Loucy (cell line): ENCODE measurements around the gene BCAS1.
A peak's percentile ranks its signal among the peaks of the same experiment; 100 is the strongest.

Source experiments
- H2AFZ ChIP-seq: fragments of 200-600 bp; sonication (generic); 2 replicates; pipeline ENCODE4 v1.6.0; 2016; ENCODE audit warnings: antibody characterized with exemption, mild to moderate bottlenecking, low read length, moderate library complexity
- H3F3A ChIP-seq: fragments of 200-600 bp; 2 replicates; pipeline ENCODE4 v1.6.0; 2016; ENCODE audit warnings: antibody characterized with exemption, low read depth, mild to moderate bottlenecking
- H3K27me3 ChIP-seq: fragments of 200-600 bp; sonication (generic); 2 replicates; pipeline ENCODE4 v1.6.1; 2014; ENCODE audit warnings: low read length, mild to moderate bottlenecking; ENCODE audit not compliant: insufficient read depth, poor library complexity, severe bottlenecking
- H3K36me3 ChIP-seq: fragments of 200-600 bp; sonication (generic); 2 replicates; pipeline ENCODE4 v1.6.1; 2016; ENCODE audit warnings: low read length; ENCODE audit not compliant: insufficient read depth
- H3K4me1 ChIP-seq: fragments of 200-600 bp; sonication (generic); 2 replicates; pipeline ENCODE4 v1.5.1; 2014; ENCODE audit warnings: low read length, mild to moderate bottlenecking; ENCODE audit not compliant: insufficient read depth, poor library complexity, severe bottlenecking
- H3K4me2 ChIP-seq: fragments of 200-600 bp; sonication (generic); 2 replicates; pipeline ENCODE4 v1.6.0; 2014; ENCODE audit warnings: antibody characterized with exemption, low read length, low read depth, mild to moderate bottlenecking; ENCODE audit not compliant: poor library complexity, severe bottlenecking
- H3K4me3 ChIP-seq: fragments of 200-600 bp; sonication (generic); 2 replicates; pipeline ENCODE4 v1.5.1; 2014; ENCODE audit warnings: low read length, mild to moderate bottlenecking, mixed read lengths; ENCODE audit not compliant: poor library complexity, severe bottlenecking
- H3K79me2 ChIP-seq: fragments of 200-600 bp; sonication (generic); 2 replicates; pipeline ENCODE4 v1.6.1; 2014; ENCODE audit warnings: low read length; ENCODE audit not compliant: insufficient read depth
- H3K9ac ChIP-seq: fragments of 200-600 bp; sonication (generic); 2 replicates; pipeline ENCODE4 v1.6.0; 2014; ENCODE audit warnings: mild to moderate bottlenecking, low read depth, low read length, moderate library complexity; ENCODE audit not compliant: poor library complexity, severe bottlenecking
- H3K9me2 ChIP-seq: fragments of 200-600 bp; sonication (generic); replicated peaks from 2 replicates; pipeline ENCODE4 v1.6.1; 2016; ENCODE audit warnings: low read depth, low read length, mixed read lengths
- H3K9me3 ChIP-seq: fragments of 200-600 bp; sonication (generic); 2 replicates; pipeline ENCODE4 v1.6.1; 2014; ENCODE audit warnings: mild to moderate bottlenecking, antibody characterized with exemption, low read length, low read depth; ENCODE audit not compliant: insufficient read depth
- H4K20me1 ChIP-seq: fragments of 200-600 bp; sonication (generic); 2 replicates; pipeline ENCODE4 v1.6.0; 2014; ENCODE audit warnings: antibody characterized with exemption, low read length, mild to moderate bottlenecking; ENCODE audit not compliant: insufficient read depth, poor library complexity, severe bottlenecking
- EZH2phosphoT487 ChIP-seq: fragments of 200-600 bp; IDR thresholded peaks from 2 replicates; pipeline ENCODE4 v1.6.1; 2018; ENCODE audit warnings: antibody characterized with exemption, mild to moderate bottlenecking, moderate library complexity, borderline replicate concordance
- TF ChIP-seq, protein P1 (sequence below): fragments of 200-600 bp; sonication (generic); conservative IDR thresholded peaks from 2 replicates; pipeline ENCODE4 v1.5.1; 2014; ENCODE audit warnings: mild to moderate bottlenecking, antibody characterized with exemption, low read length

BCAS1 gene

GRCh38 chr20:54059691-54060364 lies 10.6 kb downstream of the BCAS1 start:
- Histone ChIP-seq H3K9me2 (no peaks in the 10 kb centered on the region), H3F3A (no peaks in the 10 kb centered on the region; the same call in 1 of the 2 replicates), H3K9me3 (no peaks in the 10 kb centered on the region), H3K27me3 (no peaks in the 10 kb centered on the region), H3K4me1 (peaks cover 4% of the 10 kb centered on the region), H3K9ac (no peak overlapping the region), H2AFZ (no peak overlapping the region), H3K36me3 (no peaks in the 10 kb centered on the region), H3K4me2 (no peak overlapping the region), H3K4me3 (no peak overlapping the region), H4K20me1 (no peaks in the 10 kb centered on the region), H3K79me2 (no peaks in the 10 kb centered on the region)
- TF ChIP-seq, protein P1, sequence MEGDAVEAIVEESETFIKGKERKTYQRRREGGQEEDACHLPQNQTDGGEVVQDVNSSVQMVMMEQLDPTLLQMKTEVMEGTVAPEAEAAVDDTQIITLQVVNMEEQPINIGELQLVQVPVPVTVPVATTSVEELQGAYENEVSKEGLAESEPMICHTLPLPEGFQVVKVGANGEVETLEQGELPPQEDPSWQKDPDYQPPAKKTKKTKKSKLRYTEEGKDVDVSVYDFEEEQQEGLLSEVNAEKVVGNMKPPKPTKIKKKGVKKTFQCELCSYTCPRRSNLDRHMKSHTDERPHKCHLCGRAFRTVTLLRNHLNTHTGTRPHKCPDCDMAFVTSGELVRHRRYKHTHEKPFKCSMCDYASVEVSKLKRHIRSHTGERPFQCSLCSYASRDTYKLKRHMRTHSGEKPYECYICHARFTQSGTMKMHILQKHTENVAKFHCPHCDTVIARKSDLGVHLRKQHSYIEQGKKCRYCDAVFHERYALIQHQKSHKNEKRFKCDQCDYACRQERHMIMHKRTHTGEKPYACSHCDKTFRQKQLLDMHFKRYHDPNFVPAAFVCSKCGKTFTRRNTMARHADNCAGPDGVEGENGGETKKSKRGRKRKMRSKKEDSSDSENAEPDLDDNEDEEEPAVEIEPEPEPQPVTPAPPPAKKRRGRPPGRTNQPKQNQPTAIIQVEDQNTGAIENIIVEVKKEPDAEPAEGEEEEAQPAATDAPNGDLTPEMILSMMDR: no peak
- TF ChIP-seq EZH2phosphoT487: no peak

DNA sequence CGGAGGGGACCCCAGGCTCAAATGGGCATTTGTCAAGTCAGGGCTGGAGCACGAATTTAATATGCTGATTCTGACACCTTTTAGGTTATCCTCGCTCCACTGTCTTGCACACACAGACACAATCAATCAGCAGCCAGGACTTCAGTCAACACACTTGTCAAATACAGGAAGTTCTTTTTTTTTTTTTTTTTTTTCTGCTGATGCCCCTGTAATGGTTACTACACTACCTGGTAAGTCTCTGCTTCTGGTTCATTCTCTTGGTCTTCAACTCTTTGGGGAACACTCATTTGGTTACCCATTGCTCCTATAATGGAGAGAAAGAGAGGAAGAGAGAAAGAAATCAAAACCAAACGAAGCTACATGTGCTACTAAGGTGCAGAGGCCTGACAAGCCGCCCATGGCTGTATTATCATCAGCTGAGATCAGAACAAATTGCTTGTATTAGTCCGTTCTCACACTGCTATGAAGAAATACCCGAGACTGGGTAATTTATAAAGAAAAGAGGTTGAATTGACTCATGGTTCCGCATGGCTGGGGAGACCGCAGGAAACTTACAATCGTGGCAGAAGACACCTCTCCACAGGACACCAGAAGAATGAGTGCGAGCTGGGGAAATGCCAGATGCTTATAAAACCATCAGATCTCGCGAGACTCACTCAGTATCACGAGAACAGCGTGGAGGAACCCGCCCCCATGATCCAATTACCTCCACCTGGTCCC lies 11.8 kb downstream of the BCAS1 start:
- Histone ChIP-seq H3K4me2 (no peak overlapping the region), H2AFZ (peak overlapping the region; percentile 16), H3K9ac (no peak overlapping the region), H3K4me3 (no peak overlapping the region), H3K9me2 (no peaks in the 10 kb centered on the region), H3K4me1 (peaks cover 4% of the 10 kb centered on the region), H3K27me3 (no peaks in the 10 kb centered on the region), H3K9me3 (no peaks in the 10 kb centered on the region), H4K20me1 (no peaks in the 10 kb centered on the region), H3K79me2 (no peaks in the 10 kb centered on the region), H3K36me3 (no peaks in the 10 kb centered on the region), H3F3A (no peaks in the 10 kb centered on the region; the same call in 1 of the 2 replicates)
- TF ChIP-seq, protein P1: no peak
- no peak for TF ChIP-seq EZH2phosphoT487

DNA sequence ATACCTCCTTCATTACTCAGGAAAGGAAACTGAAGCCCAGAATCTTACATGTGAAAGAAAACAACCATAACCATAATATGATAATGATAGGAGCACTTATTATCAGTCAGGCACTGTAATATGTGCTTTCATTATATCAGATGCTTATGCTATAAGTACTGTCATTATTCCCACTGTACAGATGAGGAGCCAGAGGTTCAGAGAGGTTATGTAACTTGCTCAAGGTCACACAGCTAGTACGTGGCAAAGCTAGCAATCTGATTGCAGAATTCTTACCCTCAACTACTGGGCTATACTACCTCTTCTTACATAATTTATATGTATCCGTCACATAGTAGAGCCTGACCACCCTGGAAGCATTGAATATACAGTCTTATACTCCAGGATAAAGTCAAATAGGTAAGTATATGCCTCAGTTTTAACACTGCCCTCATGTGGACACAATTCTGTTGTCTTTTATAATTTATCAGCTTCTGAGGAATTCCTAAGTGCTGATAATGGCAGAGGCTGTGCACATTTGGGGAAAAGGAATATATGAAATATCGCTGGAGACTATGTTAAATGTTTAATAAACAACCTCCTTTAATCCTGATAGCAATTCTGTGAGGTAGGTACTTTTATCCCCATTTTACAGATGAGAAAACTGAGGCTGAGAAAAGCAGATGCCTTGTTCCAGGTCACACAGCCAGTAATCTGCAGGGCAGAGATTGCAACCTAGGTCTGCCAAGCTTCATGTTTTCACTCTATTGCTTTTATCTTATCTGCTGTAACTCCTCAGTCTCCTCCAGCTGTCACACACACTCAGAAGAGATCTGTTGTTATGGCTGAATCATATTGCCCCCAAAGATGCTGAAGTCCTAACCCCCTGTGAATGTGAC lies 13.4 kb downstream of the BCAS1 start:
- Histone ChIP-seq H3K9me2 (no peaks in the 10 kb centered on the region), H3K79me2 (no peaks in the 10 kb centered on the region), H3K4me3 (no peak overlapping the region), H3K27me3 (no peaks in the 10 kb centered on the region), H3K4me1 (peaks cover 4% of the 10 kb centered on the region), H3K9me3 (no peaks in the 10 kb centered on the region), H4K20me1 (no peaks in the 10 kb centered on the region), H2AFZ (no peak overlapping the region), H3F3A (no peaks in the 10 kb centered on the region; the same call in 1 of the 2 replicates), H3K9ac (no peak overlapping the region), H3K4me2 (no peak overlapping the region), H3K36me3 (no peaks in the 10 kb centered on the region)
- TF ChIP-seq EZH2phosphoT487: no peak
- TF ChIP-seq, protein P1: peak; percentile 26; the same call in 1 of the 2 replicates
